HepG2 (cell line): ENCODE results near the gene PRSS22. TPM values are rescaled to one million over a fixed set of nuclear protein-coding genes. Genes with fewer than 3 reads are reported as not detected.

ENCODE experiments used
- CHD4 ChIP-seq: fragments of 200-600 bp; sonication (generic); IDR thresholded peaks from 2 replicates; pipeline ENCODE4 v1.7.0; 2017; ENCODE audit warnings: mild to moderate bottlenecking, low read length, borderline replicate concordance
- GMEB2 ChIP-seq: IDR thresholded peaks from 2 replicates; pipeline ENCODE4 v1.6.1; 2016; ENCODE audit warnings: missing biosample characterization, missing genetic modification reagents, low read depth
- KDM6A ChIP-seq: IDR thresholded peaks from 2 replicates; pipeline ENCODE4 v1.6.1; 2016; ENCODE audit warnings: low read depth
- KLF15 ChIP-seq: sonication (generic); formaldehyde crosslinking; IDR thresholded peaks from 2 replicates; pipeline ENCODE4 v1.8.1; 2023; ENCODE audit warnings: borderline replicate concordance, mild to moderate bottlenecking, inconsistent platforms, missing genetic modification reagents, mixed read lengths
- MTF2 ChIP-seq: sonication (generic); formaldehyde crosslinking; IDR thresholded peaks from 2 replicates; pipeline ENCODE4 v1.5.0; 2020; ENCODE audit warnings: missing genetic modification reagents, borderline replicate concordance
- MXD4 ChIP-seq: IDR thresholded peaks from 2 replicates; pipeline ENCODE4 v1.6.1; 2016; ENCODE audit warnings: mild to moderate bottlenecking, missing biosample characterization, missing genetic modification reagents
- NR0B2 ChIP-seq: sonication (generic); formaldehyde crosslinking; IDR thresholded peaks from 2 replicates; pipeline ENCODE4 v1.4.0; 2020; ENCODE audit warnings: mild to moderate bottlenecking, missing genetic modification reagents
- SP2 ChIP-seq: sonication (generic); formaldehyde crosslinking; IDR thresholded peaks from 2 replicates; pipeline ENCODE4 v1.5.1; 2020; ENCODE audit warnings: mild to moderate bottlenecking, missing genetic modification reagents
- SRSF9 ChIP-seq: fragments of 200-400 bp; formaldehyde crosslinking; IDR thresholded peaks from 2 replicates; pipeline ENCODE4 v1.6.1; 2018; ENCODE audit warnings: borderline replicate concordance, mild to moderate bottlenecking, low read depth, low read length; ENCODE audit not compliant: insufficient read depth, poor library complexity, severe bottlenecking
- TBP ChIP-seq: sonication (generic); formaldehyde crosslinking; IDR thresholded peaks from 2 replicates; pipeline ENCODE4 v1.5.0; 2020; ENCODE audit warnings: missing genetic modification reagents
- THAP8 ChIP-seq: sonication (generic); formaldehyde crosslinking; IDR thresholded peaks from 2 replicates; pipeline ENCODE4 v1.5.1; 2020; ENCODE audit warnings: missing genetic modification reagents, mild to moderate bottlenecking, borderline replicate concordance
- THYN1 ChIP-seq: sonication (generic); formaldehyde crosslinking; IDR thresholded peaks from 2 replicates; pipeline ENCODE4 v1.8.1; 2023; ENCODE audit warnings: low read depth, mild to moderate bottlenecking, moderate library complexity, missing genetic modification reagents, borderline replicate concordance
- YEATS4 ChIP-seq: sonication (generic); formaldehyde crosslinking; IDR thresholded peaks from 2 replicates; pipeline ENCODE4 v1.4.0; 2020; ENCODE audit warnings: missing genetic modification reagents, borderline replicate concordance
- ZIK1 ChIP-seq: sonication (generic); formaldehyde crosslinking; IDR thresholded peaks from 2 replicates; pipeline ENCODE4 v1.5.0; 2020; ENCODE audit warnings: mild to moderate bottlenecking, low read depth, missing genetic modification reagents, borderline replicate concordance
- ZNF143 ChIP-seq: sonication (generic); formaldehyde crosslinking; IDR thresholded peaks from 2 replicates; pipeline ENCODE4 v1.4.0; 2020; ENCODE audit warnings: missing genetic modification reagents
- ZNF446 ChIP-seq: sonication (generic); formaldehyde crosslinking; IDR thresholded peaks from 2 replicates; pipeline ENCODE4 v1.5.0; 2020; ENCODE audit warnings: mild to moderate bottlenecking, missing genetic modification reagents
- ZNF547 ChIP-seq: sonication (generic); formaldehyde crosslinking; IDR thresholded peaks from 2 replicates; pipeline ENCODE4 v1.5.1; 2020; ENCODE audit warnings: mild to moderate bottlenecking, missing genetic modification reagents
- ZNF557 ChIP-seq: sonication (generic); formaldehyde crosslinking; IDR thresholded peaks from 2 replicates; pipeline ENCODE4 v1.4.0; 2020; ENCODE audit warnings: missing genetic modification reagents
- ZNF614 ChIP-seq: IDR thresholded peaks from 2 replicates; pipeline ENCODE4 v1.6.1; 2018; ENCODE audit warnings: missing biosample characterization, missing genetic modification reagents, inconsistent platforms, borderline replicate concordance
- ZNF766 ChIP-seq: sonication (generic); formaldehyde crosslinking; IDR thresholded peaks from 2 replicates; pipeline ENCODE4 v1.5.0; 2020; ENCODE audit warnings: missing genetic modification reagents, borderline replicate concordance
- ZNF770 ChIP-seq: sonication (generic); formaldehyde crosslinking; IDR thresholded peaks from 2 replicates; pipeline ENCODE4 v1.5.0; 2020; ENCODE audit warnings: mild to moderate bottlenecking, missing genetic modification reagents
- ZNF792 ChIP-seq: IDR thresholded peaks from 2 replicates; pipeline ENCODE4 v1.6.1; 2016
- polyA plus RNA-seq, 8 experiments: library from polyadenylated mRNA; depleted of rRNA in 3 of 8; stranded (reverse) in 7 of 8; unstranded in 1 of 8; fragments of >200 nt; fragmentation: Illumina TruSeq in 4 of 8; extraction: Trizol in 4 of 8; gene quantifications; 2 replicates each; pipeline versions ENCODE4 v1.2.1 to v1.2.3, GENCODE V29; 2011 to 2016; ENCODE audit warnings: low read depth in 4 of 8, missing spikeins in 1 of 8, mixed read lengths in 1 of 8; ENCODE audit not compliant: insufficient read depth in 1 of 8
- total RNA-seq, 5 experiments: library from RNA; depleted of rRNA; stranded (reverse); fragments of >200 nt; fragmentation: Illumina TruSeq; extraction: Trizol; gene quantifications; 2 replicates each; pipeline ENCODE4 v1.2.3, GENCODE V29; 2016; ENCODE audit warnings: low read depth in 1 of 5

The PRSS22 gene
- total and polyA plus RNA-seq, 2 of the 13 experiments (the other 11 are each of a cell fraction or from before 2014, with no cell fraction given) = 0.24 to 0.32 TPM

- no peak for TF ChIP-seq ZNF770 (CRISPR knock-in tag)
- TF ChIP-seq KDM6A (CRISPR knock-in tag) = no peak
- peak; percentile 92 for TF ChIP-seq ZNF792
- TF ChIP-seq ZNF446 (CRISPR knock-in tag) = no peak; the same call in 1 of the 2 replicates
- TF ChIP-seq CHD4 = no peak
- 0 out of 2 replicates have a peak, but pooled peaks have one; percentile 41 for TF ChIP-seq KLF15 (CRISPR knock-in tag)
- no peak for TF ChIP-seq ZNF547 (CRISPR knock-in tag)
- TF ChIP-seq THAP8 = 0 out of 2 replicates have a peak, but pooled peaks have one; percentile 40
- no peak for TF ChIP-seq GMEB2 (CRISPR knock-in tag)
- TF ChIP-seq YEATS4 (CRISPR knock-in tag) = peak; percentile 53; the same call in 1 of the 2 replicates
- peak; percentile 82; the same call in 1 of the 2 replicates for TF ChIP-seq ZNF766 (CRISPR knock-in tag)
- peak; percentile 88; the same call in 1 of the 2 replicates for TF ChIP-seq ZNF557 (CRISPR knock-in tag)
- TF ChIP-seq THYN1 = no peak
- TF ChIP-seq NR0B2 (CRISPR knock-in tag) = no peak
- TF ChIP-seq TBP = no peak
- peak; percentile 79 for TF ChIP-seq MXD4 (CRISPR knock-in tag)
- peak; percentile 92 for TF ChIP-seq SP2
- TF ChIP-seq SRSF9 = no peak
- TF ChIP-seq ZIK1 (CRISPR knock-in tag) = no peak; the same call in 1 of the 2 replicates
- no peak for TF ChIP-seq ZNF143
- TF ChIP-seq MTF2 (CRISPR knock-in tag) = no peak
- peak; percentile 60; the same call in 1 of the 2 replicates for TF ChIP-seq ZNF614 (CRISPR knock-in tag)
Measured at GRCh38 chr16:2905241-2905987, 47.4 kb upstream of the PRSS22 start (continued).
